Ishikawa (cell line): ENCODE measurements around the gene ARMC9.

Experiments used
- EP300 ChIP-seq: IDR thresholded peaks from 2 replicates; pipeline ENCODE4 v1.6.1; 2012; ENCODE audit warnings: borderline replicate concordance
- RAD21 ChIP-seq: IDR thresholded peaks from 2 replicates; pipeline ENCODE4 v1.6.1; 2012; ENCODE audit warnings: low read depth
- TAF1 ChIP-seq: IDR thresholded peaks from 2 replicates; pipeline ENCODE4 v1.6.1; 2012; ENCODE audit warnings: low read depth, mild to moderate bottlenecking
- TF ChIP-seq, protein P1 (sequence below): IDR thresholded peaks from 2 replicates; pipeline ENCODE4 v1.6.1; 2012

DNA sequence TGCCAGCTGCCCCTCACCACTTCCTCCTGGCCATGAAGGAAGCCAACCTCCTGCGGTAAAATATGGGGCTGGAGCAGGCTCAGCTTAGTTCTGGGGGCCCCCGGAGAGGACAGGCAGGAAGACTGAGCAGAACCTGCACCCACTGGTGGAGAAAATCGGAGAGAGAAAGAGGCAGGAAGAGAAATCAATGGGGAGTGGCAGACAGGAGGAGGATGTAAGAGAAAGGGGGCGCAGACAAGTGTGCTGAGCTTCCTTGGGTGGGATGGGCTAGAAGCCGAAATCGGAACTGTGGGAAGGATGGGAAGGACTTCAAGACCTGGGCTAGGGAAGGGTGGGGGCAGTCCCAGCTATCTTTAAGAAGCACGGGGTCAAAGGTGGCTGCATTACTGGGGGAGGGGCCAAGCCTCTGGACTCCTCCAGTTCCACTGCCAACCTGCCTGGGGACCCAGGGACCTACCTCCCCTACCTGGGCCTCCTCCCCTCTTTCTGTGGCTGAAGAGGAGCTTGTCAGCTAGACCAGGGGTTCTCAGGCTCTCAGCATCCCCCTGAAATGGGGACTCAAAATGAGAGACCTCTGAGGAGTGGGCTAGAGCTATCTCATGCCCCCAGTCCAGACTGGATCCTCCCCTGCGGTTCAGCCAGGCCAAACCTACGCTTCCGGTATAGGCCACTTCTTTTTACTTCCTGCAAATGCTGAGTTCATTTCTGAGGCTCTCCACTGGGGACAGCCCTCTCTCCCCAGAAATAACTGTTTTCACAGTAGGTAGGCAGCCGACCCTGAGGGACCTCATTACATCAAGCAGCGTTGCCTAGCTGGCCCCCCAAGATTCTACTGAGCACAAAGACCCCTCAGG, 163.5 kb downstream of the ARMC9 start:
- TF ChIP-seq RAD21: no peak
- TF ChIP-seq, protein P1, sequence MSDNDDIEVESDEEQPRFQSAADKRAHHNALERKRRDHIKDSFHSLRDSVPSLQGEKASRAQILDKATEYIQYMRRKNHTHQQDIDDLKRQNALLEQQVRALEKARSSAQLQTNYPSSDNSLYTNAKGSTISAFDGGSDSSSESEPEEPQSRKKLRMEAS: no peak
- no peak for TF ChIP-seq EP300
- no peak for TF ChIP-seq TAF1
